Spleen (tissue), 11 donors: Measurements from ENCODE around the gene VGLL4. TPM values are rescaled to one million over a fixed set of nuclear protein-coding genes. Genes with fewer than 3 reads are reported as not detected.

Experiments used
- DNase-seq: peaks from one replicate; pipeline ENCODE4 v3.0.0-alpha.2; 2020
- H3K27ac ChIP-seq, 8 donors: fragments of 200-600 bp; sonication (generic) in 7 of 8; 1 replicate in 4 of 8; 2 replicates in 4 of 8; pipeline versions ENCODE4 v1.5.0 to v1.8.0; 2016 to 2021; ENCODE audit warnings: inconsistent platforms in 4 of 8, mild to moderate bottlenecking in 4 of 8, moderate library complexity in 1 of 8
- H3K27me3 ChIP-seq, 7 donors: fragments of 200-600 bp; sonication (generic) in 6 of 7; replicated peaks in 1 of 7; 1 replicate in 4 of 7; 2 replicates in 3 of 7; pipeline versions ENCODE4 v1.5.0 to v1.8.0; 2016 to 2021; ENCODE audit warnings: inconsistent platforms in 3 of 7, mild to moderate bottlenecking in 1 of 7
- H3K36me3 ChIP-seq, 6 donors: fragments of 200-600 bp; sonication (generic) in 5 of 6; 1 replicate in 4 of 6; 2 replicates in 2 of 6; pipeline versions ENCODE4 v1.5.0 to v1.8.0; 2016 to 2021; ENCODE audit warnings: inconsistent platforms in 2 of 6
- H3K4me1 ChIP-seq, 6 donors: fragments of 200-600 bp; sonication (generic) in 5 of 6; 1 replicate in 3 of 6; 2 replicates in 3 of 6; pipeline versions ENCODE4 v1.5.0 to v1.8.0; 2016 to 2021; ENCODE audit warnings: inconsistent platforms in 3 of 6
- H3K4me3 ChIP-seq, 8 donors: fragments of 200-600 bp; sonication (generic) in 7 of 8; 1 replicate in 4 of 8; 2 replicates in 4 of 8; pipeline versions ENCODE4 v1.5.0 to v1.8.0; 2016 to 2021; ENCODE audit warnings: inconsistent platforms in 4 of 8, mild to moderate bottlenecking in 4 of 8, moderate library complexity in 2 of 8
- H3K9me3 ChIP-seq, 8 donors: fragments of 200-600 bp; sonication (generic) in 7 of 8; 1 replicate in 4 of 8; 2 replicates in 4 of 8; pipeline versions ENCODE4 v1.5.0 to v1.8.0; 2016 to 2021; ENCODE audit warnings: inconsistent platforms in 4 of 8
- POLR2A ChIP-seq, 3 donors: fragments of 450-650 bp; IDR thresholded peaks; one replicate each; pipeline ENCODE4 v1.5.1; 2017; ENCODE audit warnings: antibody characterized with exemption in 3 of 3, mild to moderate bottlenecking in 1 of 3
- POLR2AphosphoS5 ChIP-seq, 3 donors: sonication (generic); formaldehyde crosslinking; IDR thresholded peaks; one replicate each; pipeline ENCODE4 v1.5.1; 2017; ENCODE audit warnings: antibody characterized with exemption in 3 of 3
- WGBS, 5 donors: extraction: QIAGEN DNeasy Blood & Tissue Kit in 3 of 5; methylation state at CpG; one replicate each; pipeline versions ENCODE4 v1.1.5 to v1.1.7; 2013 to 2018; 5-methylcytosine and 5-hydroxymethylcytosine counted together
- intact Hi-C: fragments of 100-400 bp; cut with DNase I; formaldehyde crosslinking; loops from one replicate; pipeline ENCODE4 v1.15.0; 2023; ENCODE audit warnings: low total_unique reads
- polyA plus RNA-seq, 3 donors: library from polyadenylated mRNA; stranded (reverse); fragments of 200-250 nt; gene quantifications; one replicate each; pipeline ENCODE4 v1.2.1, GENCODE V29; 2013
- total RNA-seq, 7 donors: library from RNA; depleted of rRNA in 3 of 7; stranded (reverse); fragments of >200 nt in 3 of 7; fragmentation: NEBNext Ultra II Directional in 4 of 7; extraction: Animal tissue kit (Norgen Biotek cat#: 25700) in 4 of 7; gene quantifications; one replicate each; pipeline versions ENCODE4 v1.1.0 to v1.2.1, GENCODE V29; 2016 to 2021
- TF ChIP-seq, protein P1 (sequence below), 11 experiments: fragments of 200-600 bp in 7 of 11; fragments of 450-650 bp in 4 of 11; sonication (generic) in 4 of 11; IDR thresholded peaks in 8 of 11; conservative IDR thresholded peaks in 3 of 11; 1 replicate in 7 of 11; 2 replicates in 4 of 11; pipeline versions ENCODE4 v1.4.0 to v1.8.0; 2016 to 2021; ENCODE audit warnings: antibody characterized with exemption in 11 of 11, inconsistent platforms in 4 of 11, mild to moderate bottlenecking in 1 of 11
- donor health status: healthy with polysubstance abuse.
- donor health status: DM: no; HTN: no; CAD: no; lungs with moderate emphysema.
- donor health status: DM: no; HTN: no; CAD: no.
- donor health status: Bipolar disorder and iron deficiency.
- donor health status: healthy.
- donor health status: DM: no; HTN: no; CAD: no.
- donor health status: DM: yes; HTN: yes; CAD: no.

VGLL4 gene
- total and polyA plus RNA-seq, 10 donors = 13.5 to 80.2 (median 50.8) TPM

DNA sequence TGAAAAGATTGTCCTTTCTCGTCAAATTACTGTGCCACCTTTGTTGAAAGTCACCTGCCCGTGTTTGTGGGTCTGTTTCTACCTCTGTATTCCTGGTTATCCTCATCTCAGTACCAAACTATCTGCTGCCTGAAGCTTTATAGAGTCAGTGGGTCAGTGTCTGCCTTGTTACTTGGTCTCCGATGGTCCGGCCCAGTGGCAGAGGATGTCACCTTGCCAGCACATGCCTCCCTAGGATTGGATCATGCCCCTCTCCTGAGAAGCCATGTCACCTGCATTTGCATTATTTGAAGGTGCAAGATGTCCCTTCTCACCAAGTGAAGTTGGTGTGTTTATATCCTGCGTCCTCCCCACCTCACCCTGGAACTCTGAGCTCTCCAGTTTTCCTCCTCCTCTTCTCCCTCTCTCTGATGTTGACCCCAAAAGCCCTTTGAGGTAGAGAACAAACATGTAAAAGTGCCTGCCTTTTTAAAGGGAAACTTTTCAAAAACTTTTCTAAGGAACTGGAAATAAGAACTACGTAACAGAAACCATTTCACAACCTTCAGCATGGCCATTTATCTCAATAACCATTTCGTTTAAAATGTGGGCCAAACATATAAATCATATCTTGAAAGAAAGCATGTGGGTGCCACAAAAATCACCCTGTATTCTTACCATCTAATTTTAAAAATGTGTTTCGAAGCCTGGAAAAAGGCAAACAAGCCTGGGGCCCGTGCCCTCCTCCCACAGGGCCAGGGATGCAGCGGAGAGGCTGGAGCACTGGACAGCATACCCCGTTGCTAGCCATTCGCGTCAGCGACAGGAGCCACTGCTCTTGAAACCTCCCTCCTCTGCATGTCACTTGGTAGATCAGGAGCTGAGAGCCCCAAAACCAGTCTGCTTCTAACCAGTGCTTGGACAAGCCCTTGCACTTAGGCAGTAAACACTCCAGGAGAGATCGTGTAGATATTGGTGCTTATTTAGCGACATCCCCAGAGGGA lies 102.1 kb downstream of the VGLL4 start:
- DNase-seq = no peak
- Histone ChIP-seq H3K36me3 (no peaks in the 10 kb centered on the region), H3K9me3 (no peaks in the 10 kb centered on the region), H3K4me3 (no peak overlapping the region), H3K4me1 (peaks cover 0 to 34% (median 15%) of the 10 kb centered on the region in 6 donors), H3K27me3 (no peaks in the 10 kb centered on the region), H3K27ac (peak overlapping the region in 5 of 8 donors; percentile 11 to 51 (median 40))
- WGBS, 5 donors = 81 to 84% (median 82%) methylated on average over 14 to 16 of the region's 16 CpGs
- TF ChIP-seq POLR2AphosphoS5 (IDR thresholded peaks at IDR 0.05) (peak in 1 of 3 donors; percentile 23), POLR2A (IDR thresholded peaks at IDR 0.05) (no peak)
- TF ChIP-seq, protein P1, sequence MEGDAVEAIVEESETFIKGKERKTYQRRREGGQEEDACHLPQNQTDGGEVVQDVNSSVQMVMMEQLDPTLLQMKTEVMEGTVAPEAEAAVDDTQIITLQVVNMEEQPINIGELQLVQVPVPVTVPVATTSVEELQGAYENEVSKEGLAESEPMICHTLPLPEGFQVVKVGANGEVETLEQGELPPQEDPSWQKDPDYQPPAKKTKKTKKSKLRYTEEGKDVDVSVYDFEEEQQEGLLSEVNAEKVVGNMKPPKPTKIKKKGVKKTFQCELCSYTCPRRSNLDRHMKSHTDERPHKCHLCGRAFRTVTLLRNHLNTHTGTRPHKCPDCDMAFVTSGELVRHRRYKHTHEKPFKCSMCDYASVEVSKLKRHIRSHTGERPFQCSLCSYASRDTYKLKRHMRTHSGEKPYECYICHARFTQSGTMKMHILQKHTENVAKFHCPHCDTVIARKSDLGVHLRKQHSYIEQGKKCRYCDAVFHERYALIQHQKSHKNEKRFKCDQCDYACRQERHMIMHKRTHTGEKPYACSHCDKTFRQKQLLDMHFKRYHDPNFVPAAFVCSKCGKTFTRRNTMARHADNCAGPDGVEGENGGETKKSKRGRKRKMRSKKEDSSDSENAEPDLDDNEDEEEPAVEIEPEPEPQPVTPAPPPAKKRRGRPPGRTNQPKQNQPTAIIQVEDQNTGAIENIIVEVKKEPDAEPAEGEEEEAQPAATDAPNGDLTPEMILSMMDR (IDR thresholded peaks at IDR 0.05 in 8 of 11, conservative IDR thresholded peaks at IDR 0.05 in 3 of 11) = no peak
- intact Hi-C loops = no loop called here

DNA sequence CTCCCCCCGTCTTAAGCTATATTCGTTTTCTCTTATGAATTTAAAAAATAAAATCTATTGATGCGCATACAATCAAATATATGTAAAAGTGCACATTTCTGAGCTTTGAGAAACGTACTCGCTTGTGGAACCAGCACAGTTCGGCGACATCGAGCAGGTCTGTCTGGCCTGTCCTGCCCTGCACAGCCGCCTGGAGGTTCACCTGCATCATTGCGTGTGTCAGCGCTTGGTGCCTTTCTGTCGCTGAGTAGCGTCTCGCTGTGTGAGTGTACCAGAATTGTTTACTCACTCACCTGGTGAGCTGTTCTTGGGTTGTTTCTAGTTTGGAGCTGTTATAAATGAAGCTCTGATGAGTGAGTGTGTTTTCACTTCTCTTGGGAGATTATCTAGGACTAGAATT lies 104.0 kb downstream of the VGLL4 start:
- intact Hi-C loops = no loop called here
- no peak overlapping the region for H3K4me3 ChIP-seq
- no peak overlapping the region for H3K27ac ChIP-seq
- 92 to 98% (median 96%) methylated on average over 14 of the region's 14 CpGs for WGBS, 5 donors
- peaks cover 0 to 18% (median 10%) of the 10 kb centered on the region in 6 donors for H3K4me1 ChIP-seq
- no peak for DNase-seq
- peaks cover 0 to 13% (median 0%) of the 10 kb centered on the region in 6 donors for H3K36me3 ChIP-seq
- no peak for TF ChIP-seq POLR2A (IDR thresholded peaks at IDR 0.05)
- TF ChIP-seq POLR2AphosphoS5 (IDR thresholded peaks at IDR 0.05) = no peak
- TF ChIP-seq, protein P1 (IDR thresholded peaks at IDR 0.05 in 8 of 11, conservative IDR thresholded peaks at IDR 0.05 in 3 of 11) = no peak
- H3K9me3 ChIP-seq = no peaks in the 10 kb centered on the region
- H3K27me3 ChIP-seq = no peaks in the 10 kb centered on the region

DNA sequence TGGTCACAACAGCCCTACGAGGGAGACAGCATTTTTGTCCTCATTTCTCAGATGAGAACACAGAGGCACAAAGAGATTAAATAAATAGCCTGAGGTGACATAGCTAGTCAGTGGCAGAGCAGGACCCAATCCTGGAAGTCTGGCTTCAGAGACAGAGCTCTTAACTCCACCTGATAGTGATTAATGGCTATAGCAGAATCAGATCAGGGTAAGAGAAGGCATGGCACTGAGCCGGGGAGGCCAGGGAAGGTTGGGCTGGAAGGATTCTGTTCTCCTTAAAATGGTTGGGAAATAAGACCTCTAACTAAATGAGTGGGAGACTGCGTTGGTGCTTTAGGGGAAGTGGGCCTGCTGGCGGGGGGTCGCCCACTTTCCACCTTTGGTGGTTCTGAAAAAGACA lies 104.5 kb downstream of the VGLL4 start:
- no peak for TF ChIP-seq POLR2AphosphoS5 (IDR thresholded peaks at IDR 0.05)
- TF ChIP-seq, protein P1 (IDR thresholded peaks at IDR 0.05 in 8 of 11, conservative IDR thresholded peaks at IDR 0.05 in 3 of 11) = no peak
- TF ChIP-seq POLR2A (IDR thresholded peaks at IDR 0.05) = no peak
- no peak for DNase-seq

DNA sequence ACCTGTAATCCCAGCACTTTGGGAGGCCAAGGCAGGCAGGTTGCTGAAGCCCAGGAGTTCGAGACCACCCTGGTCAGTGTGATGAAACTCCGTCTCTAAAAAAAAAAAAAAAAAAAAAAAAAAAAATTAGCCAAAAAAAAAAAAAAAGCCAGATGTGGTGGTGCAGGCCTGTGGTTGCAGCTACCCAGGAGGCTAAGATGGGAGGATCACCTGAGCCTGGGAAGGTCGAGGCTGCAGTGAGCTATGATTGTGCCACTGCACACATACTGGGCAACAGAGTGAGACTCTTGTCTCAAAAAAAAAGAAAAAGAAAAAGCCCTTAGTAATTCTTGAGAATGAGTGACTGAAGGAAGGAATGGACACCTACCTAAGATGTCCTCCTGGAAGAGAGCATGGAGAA lies 105.1 kb downstream of the VGLL4 start:
- intact Hi-C loops = no loop called here
- Histone ChIP-seq H3K27me3 (no peaks in the 10 kb centered on the region), H3K9me3 (no peaks in the 10 kb centered on the region), H3K36me3 (peaks cover 0 to 19% (median 0%) of the 10 kb centered on the region in 6 donors), H3K4me1 (peaks cover 0 to 9% (median 2%) of the 10 kb centered on the region in 6 donors), H3K27ac (no peak overlapping the region), H3K4me3 (no peak overlapping the region)
- WGBS, 5 donors = 94 to 98% (median 98%) methylated on average over 3 of the region's 3 CpGs
- no peak for DNase-seq
- TF ChIP-seq POLR2A (IDR thresholded peaks at IDR 0.05) (no peak), POLR2AphosphoS5 (IDR thresholded peaks at IDR 0.05) (no peak)
- TF ChIP-seq, protein P1 (IDR thresholded peaks at IDR 0.05 in 8 of 11, conservative IDR thresholded peaks at IDR 0.05 in 3 of 11) = no peak

More for the DNA sequence above, 104.5 kb downstream of the VGLL4 start:
- H3K4me3 ChIP-seq = no peak overlapping the region
- intact Hi-C loops = no loop called here
- no peak overlapping the region for H3K27ac ChIP-seq
- no peaks in the 10 kb centered on the region for H3K27me3 ChIP-seq
- WGBS, 5 donors = 88 to 95% (median 93%) methylated on average over 5 of the region's 5 CpGs
- H3K9me3 ChIP-seq = no peaks in the 10 kb centered on the region
- peaks cover 0 to 13% (median 5%) of the 10 kb centered on the region in 6 donors for H3K4me1 ChIP-seq
- peaks cover 0 to 18% (median 0%) of the 10 kb centered on the region in 6 donors for H3K36me3 ChIP-seq
